PC-3 (cell line): ENCODE measurements around the gene FTO.

Experiments
- EZH2 ChIP-seq: fragments of 300-600 bp; sonication (generic); IDR thresholded peaks from one replicate; pipeline ENCODE4 v1.6.1; 2017; ENCODE audit warnings: antibody characterized with exemption, mild to moderate bottlenecking, low read length; ENCODE audit not compliant: unreplicated experiment
- EZH2phosphoT487 ChIP-seq: fragments of 300-600 bp; sonication (generic); IDR thresholded peaks from 2 replicates; pipeline ENCODE4 v1.6.1; 2018; ENCODE audit warnings: mild to moderate bottlenecking, antibody characterized with exemption, low read length, borderline replicate concordance
- TF ChIP-seq, protein P1 (sequence below): fragments of 300-600 bp; sonication (generic); conservative IDR thresholded peaks from 2 replicates; pipeline ENCODE4 v1.5.1; 2017; ENCODE audit warnings: antibody characterized with exemption, low read depth, mild to moderate bottlenecking, low read length

DNA sequence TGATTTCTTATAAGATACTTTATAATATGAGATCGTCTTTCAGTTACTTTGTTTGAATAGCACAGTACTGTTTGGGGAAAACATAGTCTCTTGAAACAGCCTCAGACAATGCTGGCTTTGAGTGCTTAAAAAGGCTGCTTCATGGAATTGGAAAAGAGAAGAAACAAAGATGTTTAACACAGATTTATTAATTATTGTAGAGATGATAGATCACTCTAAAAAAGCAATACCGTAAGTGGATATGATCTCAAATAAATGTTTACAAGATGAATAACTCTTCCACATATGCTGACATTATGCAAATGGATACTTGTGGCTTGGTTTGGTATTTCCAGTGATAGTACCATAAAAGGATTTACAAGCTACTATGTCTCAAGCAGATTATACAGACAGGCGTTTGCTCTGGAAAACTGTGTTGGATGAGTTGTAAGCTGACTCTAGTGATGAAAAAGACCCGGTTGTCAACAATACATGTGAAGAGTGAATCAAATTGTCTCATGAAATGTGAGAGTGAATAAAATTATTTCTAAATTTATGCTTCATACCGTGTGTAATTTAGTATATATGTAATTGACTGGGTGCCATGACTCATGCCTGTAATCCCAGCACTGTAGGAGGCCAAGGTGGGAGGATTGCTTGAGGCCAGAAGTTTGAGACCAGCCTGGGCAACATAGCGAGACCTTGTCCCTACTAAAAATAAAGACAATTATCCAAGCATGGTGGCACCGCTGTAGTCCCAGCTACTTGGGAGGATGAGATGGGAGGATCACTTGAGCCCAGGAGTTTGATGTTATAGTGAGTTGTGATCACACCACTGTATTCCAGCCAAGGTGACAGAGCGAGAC, 105.4 kb downstream of the FTO start:
- TF ChIP-seq, protein P1, sequence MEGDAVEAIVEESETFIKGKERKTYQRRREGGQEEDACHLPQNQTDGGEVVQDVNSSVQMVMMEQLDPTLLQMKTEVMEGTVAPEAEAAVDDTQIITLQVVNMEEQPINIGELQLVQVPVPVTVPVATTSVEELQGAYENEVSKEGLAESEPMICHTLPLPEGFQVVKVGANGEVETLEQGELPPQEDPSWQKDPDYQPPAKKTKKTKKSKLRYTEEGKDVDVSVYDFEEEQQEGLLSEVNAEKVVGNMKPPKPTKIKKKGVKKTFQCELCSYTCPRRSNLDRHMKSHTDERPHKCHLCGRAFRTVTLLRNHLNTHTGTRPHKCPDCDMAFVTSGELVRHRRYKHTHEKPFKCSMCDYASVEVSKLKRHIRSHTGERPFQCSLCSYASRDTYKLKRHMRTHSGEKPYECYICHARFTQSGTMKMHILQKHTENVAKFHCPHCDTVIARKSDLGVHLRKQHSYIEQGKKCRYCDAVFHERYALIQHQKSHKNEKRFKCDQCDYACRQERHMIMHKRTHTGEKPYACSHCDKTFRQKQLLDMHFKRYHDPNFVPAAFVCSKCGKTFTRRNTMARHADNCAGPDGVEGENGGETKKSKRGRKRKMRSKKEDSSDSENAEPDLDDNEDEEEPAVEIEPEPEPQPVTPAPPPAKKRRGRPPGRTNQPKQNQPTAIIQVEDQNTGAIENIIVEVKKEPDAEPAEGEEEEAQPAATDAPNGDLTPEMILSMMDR = no peak
- TF ChIP-seq EZH2 (no peak), EZH2phosphoT487 (no peak)
